K562 (cell line): Measurements from ENCODE around the gene ALDH8A1. TPM values are rescaled to one million over a fixed set of nuclear protein-coding genes. Genes with fewer than 3 reads are reported as not detected.

ENCODE experiments used
- ATAC-seq: fragments of 200-7000 bp; cut with Tn5 transposase; 3 replicates; pipeline ENCODE4 v1.9.1; 2020; ENCODE audit warnings: moderate library complexity
- BruUV-seq: library from RNA; stranded (reverse); fragments of 400-500 nt; replicated peaks from 2 replicates; lab custom pipeline; 2021; lab: Mats Ljungman, UMichigan
- CTCF ChIA-PET: fragments of 300-600 bp; formaldehyde crosslinking; extraction: SDS; loops from one replicate; lab custom pipeline; 2021; ENCODE audit warnings: low intra/inter-chr PET ratio; lab: Yijun Ruan, JAX
- POLR2A ChIA-PET: fragments of 300-600, 350-650 bp; sonication (Branson Sonifier 250); formaldehyde crosslinking; extraction: SDS; loops from one replicate; lab custom pipeline; 2021; ENCODE audit warnings: antibody characterized with exemption, inconsistent platforms; lab: Yijun Ruan, JAX
- DNase-seq, 4 experiments: peaks; one replicate each; pipeline versions ENCODE4 v3.0.0 to v3.0.0-alpha.2; 2011 to 2018; ENCODE audit warnings: low spot score in 3 of 4, mixed read lengths in 3 of 4; ENCODE audit errors: extremely low read depth in 1 of 4
- FAIRE-seq: peaks from 2 replicates; lab custom pipeline; 2011; peaks lifted over from hg19 to GRCh38; lab: Jason Lieb, UNC
- H2AFZ ChIP-seq: 2 replicates; pipeline ENCODE4 v1.6.0; 2011; ENCODE audit warnings: low read depth, low read length, control low read depth, inconsistent platforms
- H3K27ac ChIP-seq: fragments of 200-600 bp; 3 replicates; pipeline ENCODE4 v1.8.0; 2011; ENCODE audit warnings: low read depth, mild to moderate bottlenecking, control low read depth, inconsistent platforms, low read length, moderate library complexity, mixed read lengths; ENCODE audit errors: extremely low read depth
- H3K27me3 ChIP-seq, 2 experiments: fragments of 300-600 bp in 1 of 2; 2 replicates in 1 of 2; 3 replicates in 1 of 2; pipeline versions ENCODE4 v1.6.0 to v1.8.0; 2011; ENCODE audit warnings: inconsistent platforms in 2 of 2, low read length in 2 of 2, mild to moderate bottlenecking in 1 of 2, mixed read lengths in 1 of 2, moderate library complexity in 1 of 2; ENCODE audit not compliant: control insufficient read depth in 2 of 2, insufficient read depth in 2 of 2
- H3K36me3 ChIP-seq: fragments of 300-600 bp; 3 replicates; pipeline ENCODE4 v1.8.0; 2011; ENCODE audit warnings: mild to moderate bottlenecking, low read length, inconsistent platforms; ENCODE audit not compliant: control insufficient read depth, insufficient read depth
- H3K4me1 ChIP-seq, 2 experiments: fragments of 200-600 bp in 1 of 2; replicated peaks in 1 of 2; 2 replicates in 1 of 2; 3 replicates in 1 of 2; pipeline versions ENCODE4 v1.5.1 to v1.8.0; 2011; ENCODE audit warnings: inconsistent platforms in 2 of 2, low read length in 2 of 2, mild to moderate bottlenecking in 1 of 2, mixed read lengths in 1 of 2, moderate library complexity in 1 of 2; ENCODE audit not compliant: control insufficient read depth in 2 of 2, insufficient read depth in 2 of 2
- H3K4me2 ChIP-seq: 2 replicates; pipeline ENCODE4 v1.6.1; 2011; ENCODE audit warnings: low read length, control low read depth, inconsistent platforms, mixed read lengths; ENCODE audit not compliant: insufficient read depth
- H3K4me3 ChIP-seq: fragments of 200-600 bp; sonication (generic), shearing (Covaris generic); 2 replicates; pipeline ENCODE4 v1.5.1; 2016; ENCODE audit warnings: control low read depth, inconsistent platforms
- H3K79me2 ChIP-seq: fragments of 200-600 bp; 3 replicates; pipeline ENCODE4 v1.8.0; 2011; ENCODE audit warnings: low read length, inconsistent platforms; ENCODE audit not compliant: control insufficient read depth, insufficient read depth
- H3K9ac ChIP-seq, 2 experiments: 2 replicates each; pipeline versions ENCODE4 v1.6.0 to v1.6.1; 2011; ENCODE audit warnings: low read depth in 2 of 2, low read length in 2 of 2, control low read depth in 1 of 2, inconsistent platforms in 1 of 2, mild to moderate bottlenecking in 1 of 2, mixed read lengths in 1 of 2; ENCODE audit not compliant: insufficient read depth in 1 of 2
- H3K9me1 ChIP-seq: one replicate; pipeline ENCODE4 v1.6.0; 2011; ENCODE audit warnings: inconsistent platforms, mild to moderate bottlenecking, low read length, moderate library complexity; ENCODE audit not compliant: control insufficient read depth, insufficient read depth
- H3K9me3 ChIP-seq: replicated peaks from 2 replicates; pipeline ENCODE4 v1.5.1; 2011; ENCODE audit warnings: low read depth, low read length, inconsistent platforms; ENCODE audit not compliant: control insufficient read depth, insufficient read depth
- H4K20me1 ChIP-seq: replicated peaks from 2 replicates; pipeline ENCODE4 v1.6.1; 2011; ENCODE audit warnings: low read length, inconsistent platforms, mixed read lengths; ENCODE audit not compliant: control insufficient read depth, insufficient read depth
- TCF7L2 ChIP-seq: fragments of 150-350 bp; IDR thresholded peaks from 2 replicates; pipeline ENCODE4 v1.6.1; 2016; ENCODE audit warnings: low read depth, mild to moderate bottlenecking, low read length, moderate library complexity
- ZBTB43 ChIP-seq: sonication (generic); formaldehyde crosslinking; IDR thresholded peaks from 2 replicates; pipeline ENCODE4 v1.8.0; 2023; ENCODE audit warnings: mild to moderate bottlenecking, missing genetic modification reagents
- WGBS: fragments of 100-300 bp; shearing (Covaris generic); methylation state at CpG from one replicate; pipeline ENCODE4 v1.1.6; 2016; ENCODE audit warnings: low coverage, mixed read lengths; ENCODE audit not compliant: insufficient coverage; ENCODE audit errors: missing lambda C conversion rate; 5-methylcytosine and 5-hydroxymethylcytosine counted together
- in situ Hi-C: fragments of 300-500 bp; cut with MboI; formaldehyde crosslinking; loops from 4 replicates; pipeline ENCODE4 v1.15.0; 2018; ENCODE audit warnings: inconsistent platforms, mixed read lengths
- intact Hi-C: fragments of 100-400 bp; cut with micrococcal nuclease; formaldehyde crosslinking; loops from 2 replicates; pipeline ENCODE4 v1.14.2; 2022
- polyA plus RNA-seq, 8 experiments: library from polyadenylated mRNA; depleted of rRNA in 4 of 8; stranded (reverse) in 5 of 8; unstranded in 3 of 8; fragments of >200 nt; fragmentation: Nextera tagmentation in 2 of 8; fragmentation: Illumina TruSeq in 1 of 8; extraction: Ambion mirVana in 2 of 8; extraction: Trizol in 1 of 8; gene quantifications; 2 replicates each; pipeline versions ENCODE4 v1.2.1 to v1.2.3, GENCODE V29; 2011 to 2014; ENCODE audit warnings: inconsistent platforms in 1 of 8, missing spikeins in 1 of 8
- total RNA-seq, 7 experiments: library from RNA; depleted of rRNA in 6 of 7; stranded (reverse); fragments of >200 nt in 6 of 7; fragmentation: Illumina TruSeq in 2 of 7; extraction: Trizol in 2 of 7; gene quantifications; 2 replicates each; pipeline versions ENCODE4 v1.2.1 to v1.2.3, GENCODE V29; 2011 to 2021; ENCODE audit warnings: low replicate concordance in 1 of 7
- TF ChIP-seq, protein P1 (sequence below): fragments of 450-650 bp; IDR thresholded peaks from 2 replicates; pipeline ENCODE4 v1.6.1; 2018; ENCODE audit not compliant: partially characterized antibody

The ALDH8A1 gene
- total and polyA plus RNA-seq, 9 of the 15 experiments (the other 6 are each of a cell fraction or from before 2014, with no cell fraction given), result 0.03 to 0.18 (median 0.04) TPM; not detected in 2

GRCh38 chr6:134979142-134979541, 29.2 kb upstream of the ALDH8A1 start:
- no peak for FAIRE-seq
- intact Hi-C loops, result no loop called here
- Histone ChIP-seq H3K79me2 (peaks cover 15% of the 10 kb centered on the region), H3K27ac (0 out of 3 replicates have a peak overlapping the region, but pooled peaks have one; percentile 1), H3K9me3 (no peaks in the 10 kb centered on the region), H4K20me1 (no peaks in the 10 kb centered on the region), H3K4me2 (no peak overlapping the region), H3K36me3 (peaks cover 81% of the 10 kb centered on the region), H3K9ac (no peak overlapping the region), H3K27me3 (no peaks in the 10 kb centered on the region), H3K4me1 (peaks cover 0 to 20% of the 10 kb centered on the region in 2 experiments; a peak in 3 of 5 replicates)
- ATAC-seq, result no peak
- DNase-seq, result peak in 1 of 4 experiments; percentile 23
- 49% methylated on average over 6 of the region's 6 CpGs for WGBS
- BruUV-seq, result no TSS peak
- in situ Hi-C loops, result no loop called here
- ChIA-PET CTCF (no interaction called here), POLR2A (interaction anchor here (2.2 kb wide), 1 partner anchor 10 kb away, joined by 4 read pairs; no protein-coding TSS in a partner anchor)
- TF ChIP-seq, protein P1, sequence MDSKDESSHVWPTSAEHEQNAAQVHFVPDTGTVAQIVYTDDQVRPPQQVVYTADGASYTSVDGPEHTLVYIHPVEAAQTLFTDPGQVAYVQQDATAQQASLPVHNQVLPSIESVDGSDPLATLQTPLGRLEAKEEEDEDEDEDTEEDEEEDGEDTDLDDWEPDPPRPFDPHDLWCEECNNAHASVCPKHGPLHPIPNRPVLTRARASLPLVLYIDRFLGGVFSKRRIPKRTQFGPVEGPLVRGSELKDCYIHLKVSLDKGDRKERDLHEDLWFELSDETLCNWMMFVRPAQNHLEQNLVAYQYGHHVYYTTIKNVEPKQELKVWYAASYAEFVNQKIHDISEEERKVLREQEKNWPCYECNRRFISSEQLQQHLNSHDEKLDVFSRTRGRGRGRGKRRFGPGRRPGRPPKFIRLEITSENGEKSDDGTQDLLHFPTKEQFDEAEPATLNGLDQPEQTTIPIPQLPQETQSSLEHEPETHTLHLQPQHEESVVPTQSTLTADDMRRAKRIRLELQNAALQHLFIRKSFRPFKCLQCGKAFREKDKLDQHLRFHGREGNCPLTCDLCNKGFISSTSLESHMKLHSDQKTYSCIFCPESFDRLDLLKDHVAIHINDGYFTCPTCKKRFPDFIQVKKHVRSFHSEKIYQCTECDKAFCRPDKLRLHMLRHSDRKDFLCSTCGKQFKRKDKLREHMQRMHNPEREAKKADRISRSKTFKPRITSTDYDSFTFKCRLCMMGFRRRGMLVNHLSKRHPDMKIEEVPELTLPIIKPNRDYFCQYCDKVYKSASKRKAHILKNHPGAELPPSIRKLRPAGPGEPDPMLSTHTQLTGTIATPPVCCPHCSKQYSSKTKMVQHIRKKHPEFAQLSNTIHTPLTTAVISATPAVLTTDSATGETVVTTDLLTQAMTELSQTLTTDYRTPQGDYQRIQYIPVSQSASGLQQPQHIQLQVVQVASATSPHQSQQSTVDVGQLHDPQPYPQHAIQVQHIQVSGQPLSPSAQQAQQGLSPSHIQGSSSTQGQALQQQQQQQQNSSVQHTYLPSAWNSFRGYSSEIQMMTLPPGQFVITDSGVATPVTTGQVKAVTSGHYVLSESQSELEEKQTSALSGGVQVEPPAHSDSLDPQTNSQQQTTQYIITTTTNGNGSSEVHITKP, result peak; percentile 67
- TF ChIP-seq TCF7L2 (no peak), ZBTB43 (CRISPR knock-in tag) (no peak)
- TF ChIP-seq, all 486 proteins: peak for 1
- Histone ChIP-seq H2AFZ (no peak overlapping the region), H3K9me1 (no peaks in the 10 kb centered on the region), H3K4me3 (no peak overlapping the region)
